SH-SY5Y (cell line): ENCODE results near the gene BCKDHA.

Experiments
- GATA2 ChIP-seq: IDR thresholded peaks from 2 replicates; pipeline ENCODE4 v1.6.1; 2011; ENCODE audit warnings: mild to moderate bottlenecking, low read depth, low read length
- GATA3 ChIP-seq: IDR thresholded peaks from 2 replicates; pipeline ENCODE4 v1.6.1; 2011; ENCODE audit warnings: low read depth, mild to moderate bottlenecking, low read length, moderate library complexity

DNA sequence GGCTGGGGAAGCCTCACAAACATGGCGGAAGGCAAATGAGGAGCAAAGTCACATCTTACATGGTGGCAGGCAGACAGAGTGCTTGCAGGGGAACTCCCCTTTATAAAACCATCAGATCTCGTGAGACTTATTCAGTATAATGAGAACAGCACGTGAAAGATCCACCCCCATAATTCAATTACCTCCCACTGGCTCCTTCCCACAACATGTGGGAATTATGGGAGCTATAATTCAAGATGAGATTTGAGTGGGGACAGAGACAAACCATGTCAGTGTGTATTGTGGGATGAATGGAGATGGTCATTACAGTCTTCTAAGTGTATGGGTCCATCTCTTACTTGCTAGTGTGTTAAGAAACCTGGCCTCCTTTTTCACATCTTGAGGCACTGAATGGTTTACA is 4.4 kb downstream of the BCKDHA start:
- TF ChIP-seq GATA2 (no peak), GATA3 (no peak)
